H9 (cell line): Measurements from ENCODE around the gene ZNF530. TPM values are rescaled to one million over a fixed set of nuclear protein-coding genes. Genes with fewer than 3 reads are reported as not detected.

Source experiments
- DNase-seq: peaks from one replicate; pipeline ENCODE4 v3.0.0-alpha.2; 2017
- H2AFZ ChIP-seq: one replicate; pipeline ENCODE4 v1.6.1; 2013; ENCODE audit warnings: mild to moderate bottlenecking, low read length, control low read depth, moderate library complexity
- H2AK5ac ChIP-seq: 2 replicates; pipeline ENCODE4 v1.6.1; 2013; ENCODE audit warnings: low read length, control low read depth, mixed read lengths; ENCODE audit not compliant: insufficient read length
- H2BK120ac ChIP-seq: one replicate; pipeline ENCODE4 v1.6.1; 2013; ENCODE audit warnings: low read depth, mild to moderate bottlenecking, low read length, control low read depth, inconsistent platforms; ENCODE audit not compliant: poor library complexity, severe bottlenecking
- H2BK12ac ChIP-seq: 2 replicates; pipeline ENCODE4 v1.6.1; 2013; ENCODE audit warnings: low read length, control low read depth, mixed read lengths, low read depth; ENCODE audit not compliant: insufficient read length
- H2BK15ac ChIP-seq: 2 replicates; pipeline ENCODE4 v1.6.1; 2013; ENCODE audit warnings: low read depth, low read length, control low read depth
- H2BK20ac ChIP-seq: one replicate; pipeline ENCODE4 v1.6.1; 2013; ENCODE audit warnings: low read depth, mild to moderate bottlenecking, low read length, control low read depth, inconsistent platforms; ENCODE audit not compliant: poor library complexity, severe bottlenecking
- H2BK5ac ChIP-seq: 2 replicates; pipeline ENCODE4 v1.6.1; 2013; ENCODE audit warnings: low read length, control low read depth, mixed read lengths; ENCODE audit not compliant: insufficient read length
- H3K14ac ChIP-seq: 2 replicates; pipeline ENCODE4 v1.6.1; 2013; ENCODE audit warnings: low read length, control low read depth; ENCODE audit not compliant: insufficient read depth
- H3K18ac ChIP-seq: 2 replicates; pipeline ENCODE4 v1.6.1; 2013; ENCODE audit warnings: low read depth, mild to moderate bottlenecking, mixed read lengths, low read length, control low read depth; ENCODE audit not compliant: insufficient read length
- H3K23ac ChIP-seq: 2 replicates; pipeline ENCODE4 v1.6.1; 2013; ENCODE audit warnings: low read length, control low read depth, mixed read lengths, low read depth; ENCODE audit not compliant: insufficient read length
- H3K23me2 ChIP-seq: 2 replicates; pipeline ENCODE4 v1.6.1; 2013; ENCODE audit warnings: low read depth, mild to moderate bottlenecking, mixed read lengths, low read length, control low read depth; ENCODE audit not compliant: insufficient read length, poor library complexity, severe bottlenecking
- H3K27ac ChIP-seq: 2 replicates; pipeline ENCODE4 v1.5.1; 2013; ENCODE audit warnings: low read length, control low read depth, mixed read lengths, low read depth; ENCODE audit not compliant: insufficient read length
- H3K27me3 ChIP-seq: 2 replicates; pipeline ENCODE4 v1.6.1; 2013; ENCODE audit warnings: low read length, control low read depth, inconsistent platforms; ENCODE audit not compliant: insufficient read depth
- H3K4ac ChIP-seq: 2 replicates; pipeline ENCODE4 v1.6.1; 2013; ENCODE audit warnings: low read depth, mild to moderate bottlenecking, control low read depth, inconsistent platforms, low read length, moderate library complexity
- H3K4me1 ChIP-seq: 2 replicates; pipeline ENCODE4 v1.6.1; 2013; ENCODE audit warnings: low read length, control low read depth, inconsistent platforms; ENCODE audit not compliant: insufficient read depth
- H3K4me2 ChIP-seq: 2 replicates; pipeline ENCODE4 v1.6.1; 2013; ENCODE audit warnings: low read length, control low read depth, mixed read lengths; ENCODE audit not compliant: insufficient read length, insufficient read depth
- H3K56ac ChIP-seq: 2 replicates; pipeline ENCODE4 v1.6.1; 2013; ENCODE audit warnings: low read depth, mild to moderate bottlenecking, mixed read lengths, low read length, control low read depth; ENCODE audit not compliant: insufficient read length
- H3K79me1 ChIP-seq: 2 replicates; pipeline ENCODE4 v1.6.1; 2013; ENCODE audit warnings: low read depth, mild to moderate bottlenecking, moderate library complexity, low read length, control low read depth, inconsistent platforms; ENCODE audit not compliant: insufficient read depth, poor library complexity, severe bottlenecking
- H3K79me2 ChIP-seq: 2 replicates; pipeline ENCODE4 v1.6.1; 2013; ENCODE audit warnings: low read length, control low read depth, inconsistent platforms; ENCODE audit not compliant: insufficient read depth
- H3K9ac ChIP-seq: 2 replicates; pipeline ENCODE4 v1.6.1; 2013; ENCODE audit warnings: low read length, control low read depth, mixed read lengths; ENCODE audit not compliant: insufficient read length; ENCODE audit errors: extremely low read depth
- H3K9me3 ChIP-seq: one replicate; pipeline ENCODE4 v1.6.1; 2013; ENCODE audit warnings: low read depth, low read length, inconsistent platforms; ENCODE audit not compliant: control insufficient read depth
- H3T11ph ChIP-seq: one replicate; pipeline ENCODE4 v1.6.1; 2013; ENCODE audit warnings: mild to moderate bottlenecking, low read length, control low read depth, inconsistent platforms
- H4K20me1 ChIP-seq: one replicate; pipeline ENCODE4 v1.6.1; 2013; ENCODE audit not compliant: control insufficient read depth, insufficient read length, insufficient read depth
- H4K5ac ChIP-seq: 2 replicates; pipeline ENCODE4 v1.6.1; 2013; ENCODE audit warnings: low read depth, mild to moderate bottlenecking, mixed read lengths, low read length, control low read depth; ENCODE audit not compliant: insufficient read length
- H4K8ac ChIP-seq: replicated peaks from 2 replicates; pipeline ENCODE4 v1.6.1; 2013; ENCODE audit warnings: low read length, control low read depth, mixed read lengths, low read depth; ENCODE audit not compliant: insufficient read length
- H4K91ac ChIP-seq: 2 replicates; pipeline ENCODE4 v1.6.1; 2013; ENCODE audit warnings: low read depth, mild to moderate bottlenecking, moderate library complexity, mixed read lengths, low read length, control low read depth; ENCODE audit not compliant: insufficient read length
- H3K27ac Mint-ChIP-seq, 3 experiments: 2 replicates in 2 of 3; 3 replicates in 1 of 3; pipeline ENCODE4 v1.8.0; 2020 to 2021; ENCODE audit warnings: mixed read lengths in 3 of 3, mild to moderate bottlenecking in 1 of 3, moderate library complexity in 1 of 3
- H3K27me3 Mint-ChIP-seq: 2 replicates; pipeline ENCODE4 v1.8.0; 2021; ENCODE audit warnings: low read depth, mild to moderate bottlenecking, moderate library complexity, mixed read lengths
- H3K36me3 Mint-ChIP-seq, 3 experiments: 2 replicates in 2 of 3; 3 replicates in 1 of 3; pipeline ENCODE4 v1.8.0; 2020 to 2021; ENCODE audit warnings: low read depth in 3 of 3, mixed read lengths in 3 of 3; ENCODE audit not compliant: insufficient read depth in 1 of 3
- H3K4me1 Mint-ChIP-seq, 2 experiments: 2 replicates each; pipeline ENCODE4 v1.8.0; 2020; ENCODE audit warnings: mixed read lengths in 2 of 2
- H3K4me3 Mint-ChIP-seq, 2 experiments: 2 replicates in 1 of 2; 3 replicates in 1 of 2; pipeline ENCODE4 v1.8.0; 2020 to 2021; ENCODE audit warnings: mild to moderate bottlenecking in 2 of 2, mixed read lengths in 2 of 2, moderate library complexity in 1 of 2
- H3K9me3 Mint-ChIP-seq, 2 experiments: 2 replicates in 1 of 2; 3 replicates in 1 of 2; pipeline ENCODE4 v1.8.0; 2020; ENCODE audit warnings: mild to moderate bottlenecking in 2 of 2, mixed read lengths in 2 of 2, moderate library complexity in 1 of 2
- CTCF ChIP-seq: fragments of 200-600 bp; sonication (generic); conservative IDR thresholded peaks from 3 replicates; pipeline ENCODE4 v1.8.0; 2021; ENCODE audit warnings: antibody characterized with exemption, mild to moderate bottlenecking
- WGBS: extraction: QIAGEN DNeasy Blood & Tissue Kit; methylation state at CpG from one replicate; pipeline ENCODE4 v1.1.7; 2013; ENCODE audit warnings: missing lambda C conversion rate, low lambda C conversion rate, mixed read lengths; ENCODE audit not compliant: insufficient read length; ENCODE audit errors: extremely low coverage; 5-methylcytosine and 5-hydroxymethylcytosine counted together
- total RNA-seq: library from RNA; stranded (reverse); gene quantifications from 2 replicates; pipeline ENCODE4 v1.2.1, GENCODE V29; 2021

Gene ZNF530
- total RNA-seq, 1 experiment from 2014 or later = 9.3 TPM

- peaks cover 45% of the 10 kb centered on the region for H3K9me3 ChIP-seq
Observed at GRCh38 chr19:57587529-57587928, 12.2 kb upstream of the ZNF530 start.

More at GRCh38 chr19:57587529-57587928, 12.2 kb upstream of the ZNF530 start:
- H3K27ac Mint-ChIP-seq = no peak overlapping the region
- Histone ChIP-seq H4K91ac (no peak overlapping the region), H3K4me2 (no peak overlapping the region), H3K79me1 (peaks cover 11% of the 10 kb centered on the region), H3K14ac (no peak overlapping the region), H4K8ac (no peak overlapping the region), H3K27me3 (no peaks in the 10 kb centered on the region), H2BK15ac (no peak overlapping the region), H4K5ac (no peak overlapping the region), H2BK12ac (no peak overlapping the region), H3K4me1 (peaks cover 6% of the 10 kb centered on the region), H3K79me2 (peaks cover 14% of the 10 kb centered on the region), H2AFZ (no peak overlapping the region), H3K27ac (no peak overlapping the region), H3T11ph (no peak overlapping the region), H3K56ac (no peak overlapping the region), H2BK5ac (no peak overlapping the region), H2AK5ac (no peak overlapping the region), H2BK120ac (no peak overlapping the region), H2BK20ac (no peak overlapping the region), H3K23ac (no peak overlapping the region), H3K9ac (no peak overlapping the region), H3K4ac (no peak overlapping the region), H3K23me2 (peaks cover 9% of the 10 kb centered on the region), H3K18ac (no peak overlapping the region), H4K20me1 (no peaks in the 10 kb centered on the region)
- peaks cover 85 to 88% (median 87%) of the 10 kb centered on the region in 3 experiments for H3K36me3 Mint-ChIP-seq
- no peak overlapping the region; a peak in 1 of 5 replicates for H3K4me3 Mint-ChIP-seq
- H3K4me1 Mint-ChIP-seq = peaks cover 0 to 10% of the 10 kb centered on the region in 2 experiments; a peak in 2 of 4 replicates
- peaks cover 88 to 92% of the 10 kb centered on the region in 2 experiments for H3K9me3 Mint-ChIP-seq
- no peak for DNase-seq
- no CpG with 5 or more reads among the region's 1 CpG for WGBS
- TF ChIP-seq CTCF = no peak
- peaks cover 12% of the 10 kb centered on the region for H3K27me3 Mint-ChIP-seq
